Measurements from ENCODE around the gene SULT2B1. TPM values are rescaled to one million over a fixed set of nuclear protein-coding genes. Genes with fewer than 3 reads are reported as not detected.

SULT2B1 gene
- polyA plus RNA-seq, 2 donors: 295 to 320 TPM

DNA sequence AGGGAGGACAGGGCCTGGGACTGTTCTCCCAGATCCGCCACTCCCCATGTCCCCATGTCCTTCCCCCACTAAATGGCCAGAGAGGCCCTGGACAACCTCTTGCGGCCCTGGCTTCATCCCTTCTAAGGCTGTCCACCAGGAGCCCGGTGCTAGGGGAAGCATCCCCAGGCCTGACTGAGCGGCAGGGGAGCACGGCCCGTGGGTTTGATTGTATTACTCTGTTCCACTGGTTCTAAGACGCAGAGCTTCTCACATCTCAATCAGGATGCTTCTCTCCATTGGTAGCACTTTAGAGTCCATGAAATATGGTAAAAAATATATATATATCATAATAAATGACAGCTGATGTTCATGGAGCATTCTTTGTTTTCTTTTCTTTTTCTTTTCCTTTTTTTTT, 55.4 kb downstream of the SULT2B1 start:
- H3K27me3 ChIP-seq (ENCODE audit: control insufficient read depth in 1 of 2, insufficient read depth in 2 of 2, low read length in 2 of 2): no peaks in the 10 kb centered on the region
- H3K9me3 ChIP-seq (ENCODE audit: control insufficient read depth in 2 of 2, insufficient read depth in 1 of 2, low read depth in 1 of 2, low read length in 1 of 2): no peaks in the 10 kb centered on the region
- WGBS, 2 donors: 84 to 100% methylated on average over 7 of the region's 7 CpGs
- peaks cover 0 to 3% of the 10 kb centered on the region in 2 donors for H3K36me3 ChIP-seq (ENCODE audit: control insufficient read depth in 2 of 2, insufficient read depth in 2 of 2, low read length in 1 of 2)
- H3K4me3 ChIP-seq (ENCODE audit: low read depth in 1 of 2, low read length in 2 of 2): no peak overlapping the region
- H3K27ac ChIP-seq (ENCODE audit: low read depth in 2 of 2, low read length in 1 of 2): no peak overlapping the region
- no peaks in the 10 kb centered on the region for H3K4me1 ChIP-seq (ENCODE audit: control insufficient read depth in 2 of 2, insufficient read depth in 2 of 2, low read length in 1 of 2)

DNA sequence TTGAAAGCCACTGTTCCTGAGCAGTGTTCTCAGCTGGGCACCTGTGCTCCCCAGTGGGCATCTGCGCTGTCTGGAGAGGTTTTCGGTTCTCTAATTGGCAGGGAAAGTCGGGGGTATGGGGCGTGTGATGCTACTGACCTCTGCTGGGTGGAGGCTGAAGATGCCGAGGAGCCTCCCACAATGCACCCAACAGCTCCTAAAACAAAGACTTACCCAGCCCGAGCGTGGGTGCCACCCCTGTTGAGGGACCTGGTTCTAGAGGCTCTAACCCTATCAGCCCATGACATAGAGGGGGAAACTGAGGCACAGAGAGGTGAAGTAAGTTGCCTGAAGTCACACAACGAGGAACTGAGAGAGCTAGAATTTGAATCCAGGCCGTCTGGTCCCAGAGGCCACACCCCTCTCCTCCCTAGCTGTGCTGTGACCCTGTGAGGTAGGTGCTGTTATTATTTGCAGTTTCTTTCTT, 56.9 kb downstream of the SULT2B1 start:
- Histone ChIP-seq H3K9me3 (ENCODE audit: control insufficient read depth in 2 of 2, insufficient read depth in 1 of 2, low read depth in 1 of 2, low read length in 1 of 2) (no peaks in the 10 kb centered on the region), H3K36me3 (ENCODE audit: control insufficient read depth in 2 of 2, insufficient read depth in 2 of 2, low read length in 1 of 2) (no peaks in the 10 kb centered on the region), H3K27ac (ENCODE audit: low read depth in 2 of 2, low read length in 1 of 2) (no peak overlapping the region), H3K4me1 (ENCODE audit: control insufficient read depth in 2 of 2, insufficient read depth in 2 of 2, low read length in 1 of 2) (peaks cover 0 to 5% of the 10 kb centered on the region in 2 donors), H3K27me3 (ENCODE audit: control insufficient read depth in 1 of 2, insufficient read depth in 2 of 2, low read length in 2 of 2) (no peaks in the 10 kb centered on the region), H3K4me3 (ENCODE audit: low read depth in 1 of 2, low read length in 2 of 2) (no peak overlapping the region)
- 38 to 43% methylated on average over 9 of the region's 9 CpGs for WGBS, 2 donors

DNA sequence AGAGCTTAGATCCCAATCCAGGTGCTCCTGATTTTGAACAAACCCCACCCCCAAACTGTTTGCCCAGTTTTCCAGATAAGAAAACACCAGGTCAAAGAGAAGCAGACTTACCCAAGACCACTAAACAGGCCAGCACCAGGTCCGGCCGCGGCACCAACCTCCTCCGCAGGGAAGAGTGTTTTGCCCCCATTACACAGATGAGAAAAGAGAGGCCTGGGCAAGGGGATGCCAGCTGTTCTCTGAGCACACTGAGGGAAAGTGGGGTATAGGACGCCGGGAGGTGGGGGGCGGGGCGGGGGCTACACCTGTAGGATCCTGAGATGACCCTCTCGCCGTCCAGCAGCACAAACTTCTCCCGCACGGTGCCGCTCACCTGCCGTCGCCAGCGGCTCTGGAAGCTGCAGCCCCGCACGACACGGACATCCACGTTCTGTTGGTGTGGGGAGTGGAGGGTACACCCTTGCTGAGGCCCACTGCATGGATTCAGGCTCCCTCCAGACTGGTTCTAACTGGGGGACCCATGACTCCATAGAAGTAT, 57.7 kb downstream of the SULT2B1 start:
- Histone ChIP-seq H3K4me1 (ENCODE audit: control insufficient read depth in 2 of 2, insufficient read depth in 2 of 2, low read length in 1 of 2) (peaks cover 0 to 9% of the 10 kb centered on the region in 2 donors), H3K36me3 (ENCODE audit: control insufficient read depth in 2 of 2, insufficient read depth in 2 of 2, low read length in 1 of 2) (no peaks in the 10 kb centered on the region), H3K27me3 (ENCODE audit: control insufficient read depth in 1 of 2, insufficient read depth in 2 of 2, low read length in 2 of 2) (no peaks in the 10 kb centered on the region), H3K27ac (ENCODE audit: low read depth in 2 of 2, low read length in 1 of 2) (no peak overlapping the region), H3K9me3 (ENCODE audit: control insufficient read depth in 2 of 2, insufficient read depth in 1 of 2, low read depth in 1 of 2, low read length in 1 of 2) (no peaks in the 10 kb centered on the region), H3K4me3 (ENCODE audit: low read depth in 1 of 2, low read length in 2 of 2) (no peak overlapping the region)
- WGBS, 2 donors: 89 to 93% methylated on average over 20 of the region's 20 CpGs

DNA sequence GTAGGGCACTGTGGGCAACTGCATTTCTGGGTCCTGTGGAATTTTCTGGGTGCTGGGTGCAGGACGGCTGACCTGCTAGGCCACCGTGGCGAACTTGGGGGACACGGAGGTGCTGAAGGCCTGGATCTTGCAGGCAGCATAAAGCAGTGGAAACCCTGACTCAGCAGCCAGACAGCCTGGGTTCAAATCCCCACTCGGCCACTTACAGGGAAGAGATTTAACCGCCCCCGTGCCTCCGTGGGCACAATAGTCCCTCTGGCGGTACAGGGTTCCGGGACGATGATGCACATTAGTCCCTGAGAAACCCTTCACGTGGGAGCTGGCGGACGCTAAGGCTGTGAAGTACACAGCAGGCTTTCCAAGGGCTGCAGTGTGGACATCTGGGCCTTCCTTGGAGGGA, 59.9 kb downstream of the SULT2B1 start:
- Histone ChIP-seq H3K4me3 (ENCODE audit: low read depth in 1 of 2, low read length in 2 of 2) (no peak overlapping the region), H3K27me3 (ENCODE audit: control insufficient read depth in 1 of 2, insufficient read depth in 2 of 2, low read length in 2 of 2) (no peaks in the 10 kb centered on the region), H3K36me3 (ENCODE audit: control insufficient read depth in 2 of 2, insufficient read depth in 2 of 2, low read length in 1 of 2) (peaks cover 11 to 20% of the 10 kb centered on the region in 2 donors), H3K9me3 (ENCODE audit: control insufficient read depth in 2 of 2, insufficient read depth in 1 of 2, low read depth in 1 of 2, low read length in 1 of 2) (no peaks in the 10 kb centered on the region), H3K27ac (ENCODE audit: low read depth in 2 of 2, low read length in 1 of 2) (no peak overlapping the region), H3K4me1 (ENCODE audit: control insufficient read depth in 2 of 2, insufficient read depth in 2 of 2, low read length in 1 of 2) (peaks cover 0 to 21% of the 10 kb centered on the region in 2 donors)
- 88 to 89% methylated on average over 14 of the region's 14 CpGs for WGBS, 2 donors

DNA sequence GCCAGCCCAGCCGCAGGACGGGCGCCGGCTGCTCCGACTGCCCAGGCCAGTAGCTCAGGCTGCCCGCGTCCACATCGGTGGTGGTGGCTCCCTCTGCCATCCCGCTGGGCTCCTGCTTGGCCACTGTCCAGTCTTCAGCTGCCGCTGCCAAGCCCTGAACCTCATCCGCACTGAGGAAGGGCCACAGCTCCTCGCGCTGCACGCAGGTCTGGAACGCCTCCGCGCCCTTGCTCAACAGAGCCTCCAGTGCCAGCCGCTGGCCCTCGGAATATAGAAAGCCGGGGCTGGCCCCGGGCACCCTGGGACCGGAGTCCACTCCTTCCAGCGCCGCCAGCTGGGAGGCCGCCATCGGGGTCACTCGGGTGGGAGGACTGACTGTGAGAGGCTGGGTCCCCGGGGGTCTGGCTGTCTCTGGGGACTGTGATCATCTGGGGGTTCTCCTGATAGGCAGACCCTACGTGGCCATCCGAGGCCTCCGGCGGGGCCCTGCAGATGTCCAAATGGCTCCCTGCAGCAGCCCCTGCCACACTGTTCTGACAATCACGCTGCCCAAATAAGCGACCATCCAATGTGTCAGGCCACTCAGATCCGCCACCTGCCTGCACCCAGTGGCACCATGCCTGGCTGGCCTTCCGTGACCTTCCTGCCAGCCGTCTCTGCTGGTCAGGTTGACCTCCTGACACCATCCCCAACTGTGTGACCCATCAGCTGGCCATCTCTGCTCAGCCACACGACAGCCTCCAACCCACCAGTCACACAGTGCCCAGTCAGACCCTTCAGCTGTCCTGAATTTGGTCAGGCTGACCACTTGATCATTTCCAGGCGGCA, 61.3 kb downstream of the SULT2B1 start:
- WGBS, 2 donors: 82 to 84% methylated on average over 38 to 39 of the region's 39 CpGs
- H3K27ac ChIP-seq (ENCODE audit: low read depth in 2 of 2, low read length in 1 of 2): no peak overlapping the region
- H3K4me1 ChIP-seq (ENCODE audit: control insufficient read depth in 2 of 2, insufficient read depth in 2 of 2, low read length in 1 of 2): peaks cover 0 to 28% of the 10 kb centered on the region in 2 donors
- peaks cover 11 to 28% of the 10 kb centered on the region in 2 donors for H3K36me3 ChIP-seq (ENCODE audit: control insufficient read depth in 2 of 2, insufficient read depth in 2 of 2, low read length in 1 of 2)
- no peaks in the 10 kb centered on the region for H3K9me3 ChIP-seq (ENCODE audit: control insufficient read depth in 2 of 2, insufficient read depth in 1 of 2, low read depth in 1 of 2, low read length in 1 of 2)
- H3K4me3 ChIP-seq (ENCODE audit: low read depth in 1 of 2, low read length in 2 of 2): peak overlapping the region in 1 of 2 donors; percentile 35
- H3K27me3 ChIP-seq (ENCODE audit: control insufficient read depth in 1 of 2, insufficient read depth in 2 of 2, low read length in 2 of 2): no peaks in the 10 kb centered on the region

DNA sequence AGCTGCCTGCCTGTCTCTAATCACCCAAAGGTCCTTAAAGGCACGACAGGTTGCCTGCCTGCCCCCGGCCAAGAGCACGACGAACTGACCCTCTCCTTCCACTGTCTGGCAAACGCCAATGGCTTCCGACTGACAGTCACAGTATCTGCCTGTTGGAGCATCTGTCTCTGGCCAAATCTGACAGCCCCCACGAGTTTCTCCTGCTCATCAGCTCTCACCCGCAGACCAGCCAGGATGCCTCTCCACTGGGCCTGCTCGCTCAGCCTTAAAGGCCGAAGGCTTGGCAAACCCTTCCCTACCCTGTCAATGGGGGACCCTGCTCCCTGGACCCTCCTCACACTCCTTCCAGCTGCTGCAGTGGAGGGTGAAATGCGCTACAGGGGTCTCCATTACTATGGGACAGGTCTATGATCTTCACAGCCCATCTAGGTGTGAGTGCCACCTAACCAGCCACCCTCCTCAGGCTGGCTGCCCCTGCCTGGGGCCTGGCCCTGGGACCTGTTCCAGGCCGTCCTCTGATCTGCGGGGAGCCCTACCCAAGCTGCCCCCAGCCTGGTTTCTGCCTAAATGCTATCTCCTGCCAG, 62.0 kb downstream of the SULT2B1 start:
- Histone ChIP-seq H3K9me3 (ENCODE audit: control insufficient read depth in 2 of 2, insufficient read depth in 1 of 2, low read depth in 1 of 2, low read length in 1 of 2) (no peaks in the 10 kb centered on the region), H3K36me3 (ENCODE audit: control insufficient read depth in 2 of 2, insufficient read depth in 2 of 2, low read length in 1 of 2) (peaks cover 11 to 28% of the 10 kb centered on the region in 2 donors), H3K4me1 (ENCODE audit: control insufficient read depth in 2 of 2, insufficient read depth in 2 of 2, low read length in 1 of 2) (peaks cover 0 to 28% of the 10 kb centered on the region in 2 donors), H3K4me3 (ENCODE audit: low read depth in 1 of 2, low read length in 2 of 2) (peak overlapping the region in 1 of 2 donors; percentile 35), H3K27ac (ENCODE audit: low read depth in 2 of 2, low read length in 1 of 2) (peak overlapping the region; percentile 84 to 88), H3K27me3 (ENCODE audit: control insufficient read depth in 1 of 2, insufficient read depth in 2 of 2, low read length in 2 of 2) (no peaks in the 10 kb centered on the region)
- 71 to 73% methylated on average over 13 of the region's 13 CpGs for WGBS, 2 donors

DNA sequence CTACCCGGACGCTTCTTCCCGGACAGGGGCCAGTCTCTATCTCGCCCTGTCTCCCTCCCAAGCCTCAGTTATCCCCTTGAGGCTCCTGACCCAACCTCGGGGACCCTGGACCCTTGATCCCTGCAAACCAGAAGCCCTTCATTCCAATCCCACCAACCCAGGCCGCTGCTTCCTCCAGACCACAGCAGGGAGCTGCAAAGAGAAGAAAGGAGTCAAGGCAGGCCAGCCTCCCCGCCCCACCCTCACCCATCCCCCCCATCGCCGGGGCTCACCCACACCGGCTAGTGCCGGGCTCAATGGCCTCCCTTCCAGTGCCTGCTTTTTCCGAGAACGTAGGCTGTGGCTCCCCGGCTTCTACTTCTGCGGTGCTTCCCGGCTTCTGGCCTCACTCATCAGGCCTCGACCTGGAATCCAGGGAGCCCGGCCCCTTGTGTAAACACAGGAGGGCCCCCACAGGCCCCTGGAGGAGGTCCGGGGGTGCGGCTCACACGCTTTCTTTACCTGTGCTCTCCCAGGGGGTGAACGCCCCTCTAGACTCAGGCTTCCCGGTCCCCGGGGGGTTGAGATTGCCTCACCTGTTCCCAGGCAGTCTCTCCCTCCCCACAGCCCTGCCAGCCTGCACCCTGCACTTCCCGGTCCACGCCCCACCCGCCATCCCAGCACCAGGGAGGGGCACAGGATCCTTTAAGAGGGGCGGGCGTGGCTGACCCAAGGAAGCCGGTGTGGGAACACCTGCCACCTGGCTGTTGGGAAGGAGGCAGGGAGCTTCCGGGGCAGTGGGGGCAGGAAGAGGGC, 62.7 kb downstream of the SULT2B1 start, which contains the start of gene FAM83E:
Gene FAM83E (minus strand): TSS at position 641 of the 795 bp plus-strand sequence. CDS start 1,704 bp downstream, outside the sequence.
- 36 to 51% methylated on average over 31 of the region's 31 CpGs for WGBS, 2 donors
- H3K4me1 ChIP-seq (ENCODE audit: control insufficient read depth in 2 of 2, insufficient read depth in 2 of 2, low read length in 1 of 2): peaks cover 0 to 28% of the 10 kb centered on the region in 2 donors
- H3K27ac ChIP-seq (ENCODE audit: low read depth in 2 of 2, low read length in 1 of 2): peak within 1 kb of the TSS; percentile 84 to 88
- H3K27me3 ChIP-seq (ENCODE audit: control insufficient read depth in 1 of 2, insufficient read depth in 2 of 2, low read length in 2 of 2): no peaks in the 10 kb centered on the region
- H3K4me3 ChIP-seq (ENCODE audit: low read depth in 1 of 2, low read length in 2 of 2): peak within 1 kb of the TSS; percentile 1 to 35
- H3K9me3 ChIP-seq (ENCODE audit: control insufficient read depth in 2 of 2, insufficient read depth in 1 of 2, low read depth in 1 of 2, low read length in 1 of 2): no peaks in the 10 kb centered on the region
- H3K36me3 ChIP-seq (ENCODE audit: control insufficient read depth in 2 of 2, insufficient read depth in 2 of 2, low read length in 1 of 2): peaks cover 11 to 28% of the 10 kb centered on the region in 2 donors

DNA sequence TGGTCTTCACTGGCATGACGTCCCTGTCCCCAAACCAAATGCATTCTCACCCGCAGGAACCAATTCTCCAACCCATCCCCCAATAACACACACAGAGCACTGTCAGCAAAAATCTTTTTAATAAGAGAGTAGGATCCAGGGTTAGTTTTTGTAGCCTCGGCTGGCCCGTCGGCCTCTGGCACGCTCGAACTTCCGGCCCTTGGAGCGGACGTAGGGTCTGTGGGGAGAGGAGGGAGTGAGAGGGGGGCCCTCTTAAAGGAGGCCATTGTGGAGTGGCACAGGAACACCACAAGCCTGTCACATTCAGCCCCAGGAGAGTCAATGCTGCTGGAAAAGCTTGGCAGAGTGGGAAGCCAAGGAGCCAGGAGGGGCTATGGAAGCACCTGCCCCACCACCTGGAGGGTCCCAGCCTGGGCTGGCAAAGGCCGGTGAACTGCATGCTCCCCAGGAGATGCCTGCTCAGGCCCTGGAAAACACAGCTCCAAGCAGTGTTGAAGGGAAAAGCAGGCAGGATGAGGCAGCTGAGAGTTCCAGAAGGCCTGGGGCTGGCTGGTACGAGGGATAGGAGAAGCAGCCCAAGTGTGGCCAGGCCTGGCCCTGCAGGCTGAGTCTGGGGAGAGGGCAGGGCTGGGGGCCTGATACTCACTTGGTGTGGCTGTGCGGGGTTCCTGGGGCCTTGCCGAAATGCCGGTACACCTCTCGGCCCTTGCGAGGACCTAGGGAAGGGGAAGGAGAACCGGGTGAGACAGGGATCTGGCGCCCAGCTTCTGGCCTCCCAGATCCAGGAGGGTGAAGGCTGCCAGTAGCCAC, 63.5 kb downstream of the SULT2B1 start:
- Histone ChIP-seq H3K4me3 (ENCODE audit: low read depth in 1 of 2, low read length in 2 of 2) (peak overlapping the region; percentile 1 to 5), H3K4me1 (ENCODE audit: control insufficient read depth in 2 of 2, insufficient read depth in 2 of 2, low read length in 1 of 2) (peaks cover 0 to 31% of the 10 kb centered on the region in 2 donors), H3K27ac (ENCODE audit: low read depth in 2 of 2, low read length in 1 of 2) (peak overlapping the region; percentile 84 to 88), H3K9me3 (ENCODE audit: control insufficient read depth in 2 of 2, insufficient read depth in 1 of 2, low read depth in 1 of 2, low read length in 1 of 2) (no peaks in the 10 kb centered on the region), H3K27me3 (ENCODE audit: control insufficient read depth in 1 of 2, insufficient read depth in 2 of 2, low read length in 2 of 2) (no peaks in the 10 kb centered on the region), H3K36me3 (ENCODE audit: control insufficient read depth in 2 of 2, insufficient read depth in 2 of 2, low read length in 1 of 2) (peaks cover 11 to 28% of the 10 kb centered on the region in 2 donors)
- WGBS, 2 donors: 56 to 62% methylated on average over 19 of the region's 19 CpGs
